ENCODE results near the gene FIGNL1. TPM values are rescaled to one million over a fixed set of nuclear protein-coding genes. Genes with fewer than 3 reads are reported as not detected.

Gene FIGNL1
- total RNA-seq, 1 experiment from 2014 or later: 13.8 TPM

DNA sequence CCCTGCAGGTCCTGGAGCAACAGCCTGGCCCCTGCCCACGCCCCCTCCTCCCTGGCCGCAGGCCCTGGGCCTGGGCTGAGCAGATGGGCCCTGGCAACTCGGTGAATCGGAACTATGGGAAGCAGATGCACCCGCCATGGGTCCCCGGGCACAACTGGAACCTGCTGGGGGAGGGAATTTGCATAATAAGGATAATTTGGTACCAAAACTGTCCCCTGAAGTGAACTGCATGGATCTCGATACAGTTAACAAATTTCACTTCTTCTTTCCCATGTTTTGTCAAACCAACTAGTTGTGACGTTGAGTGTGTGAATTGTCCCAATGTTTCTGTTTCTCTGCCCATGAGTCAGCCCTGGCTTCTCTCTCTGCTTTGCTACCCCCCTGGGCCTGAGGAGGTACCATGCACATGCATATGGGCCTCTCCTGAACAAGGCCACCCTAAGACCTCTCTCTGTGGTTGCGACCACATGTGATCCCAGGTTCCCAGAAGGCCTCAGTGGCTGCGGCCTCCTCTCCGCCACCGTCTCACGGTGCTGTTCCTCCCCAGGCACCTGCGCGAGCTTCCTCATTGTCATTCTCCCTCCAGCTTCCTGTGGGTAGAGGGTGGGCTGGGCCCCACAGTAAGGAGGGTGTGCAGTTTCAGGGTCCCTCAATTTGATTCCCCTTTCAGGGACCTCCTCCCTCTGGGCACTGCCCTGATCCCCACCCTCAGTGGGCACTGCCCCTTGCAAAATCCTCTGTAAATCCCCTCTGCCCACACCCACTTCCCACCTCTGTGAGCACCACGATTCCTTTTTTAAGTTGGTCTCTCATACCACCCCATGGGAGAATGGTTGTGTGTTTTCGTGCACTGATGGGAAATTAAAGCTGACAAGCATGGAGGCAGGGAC is 40.0 kb downstream of the FIGNL1 start:
- no peak overlapping the region for H3K4me2 ChIP-seq (ENCODE audit: insufficient read depth, insufficient read length, low read length)
- H3K18ac ChIP-seq (ENCODE audit: insufficient read length, low read depth, low read length): no peak overlapping the region
- H3K27ac ChIP-seq (ENCODE audit: insufficient read length, low read depth, low read length): no peak overlapping the region
- Mint-ChIP-seq H3K36me3 (ENCODE audit: insufficient read depth in 1 of 3, low read depth in 3 of 3) (no peaks in the 10 kb centered on the region), H3K4me1 (no peaks in the 10 kb centered on the region), H3K9me3 (no peaks in the 10 kb centered on the region), H3K27ac (no peak overlapping the region), H3K4me3 (no peak overlapping the region), H3K27me3 (ENCODE audit: low read depth) (peaks cover 2% of the 10 kb centered on the region; the same call in 1 of the 2 replicates)
- no peak overlapping the region for H2AFZ ChIP-seq (ENCODE audit: low read length)
- H3K14ac ChIP-seq (ENCODE audit: insufficient read depth, low read length): no peak overlapping the region
- H2AK5ac ChIP-seq (ENCODE audit: insufficient read length, low read length): no peak overlapping the region
- no peaks in the 10 kb centered on the region for H4K20me1 ChIP-seq (ENCODE audit: control insufficient read depth, insufficient read depth, insufficient read length)
- no peak overlapping the region for H3T11ph ChIP-seq (ENCODE audit: low read length)
- H3K4me1 ChIP-seq (ENCODE audit: insufficient read depth, low read length): no peaks in the 10 kb centered on the region
- no peak overlapping the region for H2BK12ac ChIP-seq (ENCODE audit: insufficient read length, low read depth, low read length)
- no peak for DNase-seq
- no peak for TF ChIP-seq CTCF (conservative IDR thresholded peaks at IDR 0.05)
- no peak overlapping the region for H3K4ac ChIP-seq (ENCODE audit: low read depth, low read length)
- H3K79me2 ChIP-seq (ENCODE audit: insufficient read depth, low read length): no peaks in the 10 kb centered on the region
- H3K79me1 ChIP-seq (ENCODE audit: insufficient read depth, low read depth, low read length, poor library complexity, severe bottlenecking): no peaks in the 10 kb centered on the region
- H4K91ac ChIP-seq (ENCODE audit: insufficient read length, low read depth, low read length): no peak overlapping the region
- H2BK20ac ChIP-seq (ENCODE audit: low read depth, low read length, poor library complexity, severe bottlenecking): no peak overlapping the region
- H3K56ac ChIP-seq (ENCODE audit: insufficient read length, low read depth, low read length): no peak overlapping the region
- no peak overlapping the region for H2BK15ac ChIP-seq (ENCODE audit: low read depth, low read length)
- no peaks in the 10 kb centered on the region for H3K27me3 ChIP-seq (ENCODE audit: insufficient read depth, low read length)
- no peaks in the 10 kb centered on the region for H3K23me2 ChIP-seq (ENCODE audit: insufficient read length, low read depth, low read length, poor library complexity, severe bottlenecking)
- H3K23ac ChIP-seq (ENCODE audit: insufficient read length, low read depth, low read length): no peak overlapping the region
- H3K9ac ChIP-seq (ENCODE audit: extremely low read depth, insufficient read length, low read length): no peak overlapping the region
- H3K9me3 ChIP-seq (ENCODE audit: control insufficient read depth, low read depth, low read length): no peaks in the 10 kb centered on the region
- no peak overlapping the region for H2BK5ac ChIP-seq (ENCODE audit: insufficient read length, low read length)
- H4K5ac ChIP-seq (ENCODE audit: insufficient read length, low read depth, low read length): no peak overlapping the region
- WGBS (ENCODE audit: extremely low coverage, insufficient read length, low lambda C conversion rate): no CpG with 5 or more reads among the region's 17 CpGs
- no peak overlapping the region for H2BK120ac ChIP-seq (ENCODE audit: low read depth, low read length, poor library complexity, severe bottlenecking)
- H4K8ac ChIP-seq (replicated peaks; ENCODE audit: insufficient read length, low read depth, low read length): no peak overlapping the region
